GM21528 (cell line): Measurements from ENCODE around the gene RBMS2.

Source experiments
- ATAC-seq: cut with Tn5 transposase; IDR thresholded peaks from one replicate; pipeline ENCODE4 v1.9.1; 2021; ENCODE audit warnings: mild to moderate bottlenecking, moderate library complexity; ENCODE audit not compliant: unreplicated experiment, low FRiP score

The RBMS2 gene

GRCh38 chr12:56629459-56630179 lies 108.0 kb downstream of the RBMS2 start:
- ATAC-seq = peak; percentile 10

GRCh38 chr12:56630180-56630632 lies 108.6 kb downstream of the RBMS2 start, which contains the start of gene BAZ2A:
Gene BAZ2A (minus strand): TSS chr12:56630326. CDS start chr12:56617530, 12,796 bp downstream.
- ATAC-seq = peak; percentile 54

GRCh38 chr12:56631790-56632700 lies 110.4 kb downstream of the RBMS2 start:
- no peak for ATAC-seq

GRCh38 chr12:56632701-56633467 lies 111.3 kb downstream of the RBMS2 start:
- ATAC-seq = no peak

GRCh38 chr12:56633468-56634241 lies 112.0 kb downstream of the RBMS2 start:
- ATAC-seq = no peak

GRCh38 chr12:56634242-56634836 lies 112.7 kb downstream of the RBMS2 start:
- no peak for ATAC-seq

- peak; percentile 35 for ATAC-seq
These were observed 113.5 kb downstream of the RBMS2 start for GRCh38 chr12:56634837-56635791.

- peak; percentile 42 for ATAC-seq
These were observed 114.4 kb downstream of the RBMS2 start for GRCh38 chr12:56635806-56636674.

GRCh38 chr12:56636675-56637540 lies 115.3 kb downstream of the RBMS2 start:
- peak; percentile 58 for ATAC-seq

- ATAC-seq = no peak
These were observed 116.0 kb downstream of the RBMS2 start for GRCh38 chr12:56637621-56638020.

- ATAC-seq = no peak
These were observed 119.6 kb downstream of the RBMS2 start for GRCh38 chr12:56641219-56641618.

GRCh38 chr12:56644654-56645053 lies 123.0 kb downstream of the RBMS2 start:
- ATAC-seq = no peak

- ATAC-seq = no peak
These were observed 123.6 kb downstream of the RBMS2 start for GRCh38 chr12:56645201-56645716.
